H1 (cell line): ENCODE data around the gene ACER1. TPM values are rescaled to one million over a fixed set of nuclear protein-coding genes. Genes with fewer than 3 reads are reported as not detected.

Source experiments
- CTCF ChIA-PET: fragments of 300-600 bp; sonication (Branson Sonifier 250); formaldehyde crosslinking; loops from one replicate; lab custom pipeline; 2021; ENCODE audit not compliant: partially characterized antibody; lab: Charles Lee
- POLR2A ChIA-PET: fragments of 300-600 bp; sonication (Branson Sonifier 250); formaldehyde crosslinking; loops from one replicate; lab custom pipeline; 2021; ENCODE audit warnings: inconsistent platforms; ENCODE audit not compliant: partially characterized antibody; lab: Charles Lee
- DNase-seq, 2 experiments: peaks; one replicate each; pipeline versions ENCODE4 v3.0.0 to v3.0.0-alpha.2; 2010 to 2022; ENCODE audit warnings: low spot score in 2 of 2, low read depth in 1 of 2, mixed read lengths in 1 of 2
- FAIRE-seq: peaks from 2 replicates; lab custom pipeline; 2011; peaks lifted over from hg19 to GRCh38; lab: Jason Lieb, UNC
- H2AFZ ChIP-seq: 2 replicates; pipeline ENCODE4 v1.8.1; 2012; ENCODE audit warnings: low read length, inconsistent platforms
- H2AK5ac ChIP-seq: 2 replicates; pipeline ENCODE4 v1.6.1; 2013; ENCODE audit warnings: low read depth, low read length
- H2BK120ac ChIP-seq: replicated peaks from 2 replicates; pipeline ENCODE3; 2013; ENCODE audit warnings: low read depth, low read length, inconsistent platforms
- H2BK12ac ChIP-seq: 2 replicates; pipeline ENCODE4 v1.6.1; 2013; ENCODE audit warnings: low read depth, low read length
- H2BK15ac ChIP-seq: 2 replicates; pipeline ENCODE4 v1.6.1; 2013; ENCODE audit warnings: low read length
- H2BK20ac ChIP-seq: 2 replicates; pipeline ENCODE4 v1.6.1; 2013; ENCODE audit warnings: low read length
- H2BK5ac ChIP-seq: 2 replicates; pipeline ENCODE4 v1.6.1; 2013; ENCODE audit warnings: low read depth, low read length
- H3K14ac ChIP-seq: 2 replicates; pipeline ENCODE4 v1.6.1; 2013; ENCODE audit warnings: inconsistent platforms; ENCODE audit not compliant: insufficient read length
- H3K18ac ChIP-seq: 2 replicates; pipeline ENCODE4 v1.6.1; 2013; ENCODE audit warnings: low read length; ENCODE audit errors: extremely low read depth
- H3K23ac ChIP-seq: 2 replicates; pipeline ENCODE4 v1.6.1; 2013; ENCODE audit warnings: inconsistent platforms; ENCODE audit not compliant: insufficient read length
- H3K23me2 ChIP-seq: 2 replicates; pipeline ENCODE4 v1.6.1; 2013; ENCODE audit warnings: low read depth, low read length
- H3K27ac ChIP-seq: 2 replicates; pipeline ENCODE4 v1.6.1; 2011; ENCODE audit warnings: low read depth, low read length, inconsistent platforms
- H3K27me3 ChIP-seq, 4 experiments: replicated peaks in 1 of 4; 1 replicate in 1 of 4; 2 replicates in 3 of 4; pipeline versions ENCODE4 v1.6.1 to v1.8.1; 2011 to 2013; ENCODE audit warnings: low read length in 3 of 4, mild to moderate bottlenecking in 3 of 4, inconsistent platforms in 2 of 4, mixed read lengths in 2 of 4, moderate library complexity in 1 of 4; ENCODE audit not compliant: control insufficient read depth in 3 of 4, insufficient read depth in 3 of 4; ENCODE audit errors: extremely low read depth in 1 of 4
- H3K36me3 ChIP-seq, 4 experiments: 2 replicates each; pipeline versions ENCODE4 v1.6.1 to v1.8.1; 2011 to 2013; ENCODE audit warnings: mild to moderate bottlenecking in 4 of 4, low read length in 3 of 4, moderate library complexity in 2 of 4, control low read depth in 1 of 4, inconsistent platforms in 1 of 4; ENCODE audit not compliant: insufficient read depth in 4 of 4, control insufficient read depth in 2 of 4
- H3K4ac ChIP-seq: replicated peaks from 2 replicates; pipeline ENCODE3; 2013; ENCODE audit warnings: low read length, low read depth, mixed read lengths, inconsistent platforms; ENCODE audit not compliant: insufficient read length
- H3K4me1 ChIP-seq, 4 experiments: replicated peaks in 1 of 4; 1 replicate in 1 of 4; 2 replicates in 3 of 4; pipeline versions ENCODE4 v1.6.1 to v1.8.1; 2011 to 2013; ENCODE audit warnings: low read length in 3 of 4, inconsistent platforms in 2 of 4, mixed read lengths in 1 of 4; ENCODE audit not compliant: insufficient read depth in 4 of 4, control insufficient read depth in 3 of 4
- H3K4me2 ChIP-seq, 2 experiments: 2 replicates each; pipeline versions ENCODE4 v1.6.1 to v1.8.1; 2011 to 2013; ENCODE audit warnings: low read depth in 2 of 2, low read length in 2 of 2, control low read depth in 1 of 2, inconsistent platforms in 1 of 2, mild to moderate bottlenecking in 1 of 2; ENCODE audit not compliant: insufficient read depth in 1 of 2
- H3K4me3 ChIP-seq, 4 experiments: fragments of 200-600, 300-600 bp in 1 of 4; sonication (generic), shearing (Covaris generic), sonication (Bioruptor Twin) in 1 of 4; 2 replicates each; pipeline versions ENCODE4 v1.5.1 to v1.8.1; 2011 to 2016; ENCODE audit warnings: low read length in 4 of 4, low read depth in 3 of 4, control low read depth in 2 of 4, inconsistent platforms in 2 of 4, mild to moderate bottlenecking in 2 of 4, mixed read lengths in 1 of 4, moderate library complexity in 1 of 4; ENCODE audit not compliant: insufficient read depth in 2 of 4; ENCODE audit errors: extremely low read depth in 1 of 4
- H3K56ac ChIP-seq: replicated peaks from 2 replicates; pipeline ENCODE3; 2013; ENCODE audit warnings: low read depth, mild to moderate bottlenecking, mixed read lengths, low read length, inconsistent platforms; ENCODE audit not compliant: insufficient read length
- H3K79me1 ChIP-seq: 2 replicates; pipeline ENCODE4 v1.6.1; 2013; ENCODE audit warnings: low read depth, low read length, control low read depth
- H3K79me2 ChIP-seq, 2 experiments: 2 replicates each; pipeline versions ENCODE4 v1.6.1 to v1.8.1; 2012 to 2013; ENCODE audit warnings: low read length in 2 of 2, mild to moderate bottlenecking in 2 of 2, inconsistent platforms in 1 of 2; ENCODE audit not compliant: insufficient read depth in 2 of 2, control insufficient read depth in 1 of 2
- H3K9ac ChIP-seq, 4 experiments: replicated peaks in 1 of 4; 1 replicate in 1 of 4; 2 replicates in 3 of 4; pipeline versions ENCODE4 v1.6.1 to v1.8.1; 2011 to 2013; ENCODE audit warnings: low read depth in 3 of 4, low read length in 3 of 4, control low read depth in 2 of 4, mild to moderate bottlenecking in 2 of 4, moderate library complexity in 2 of 4, inconsistent platforms in 1 of 4; ENCODE audit errors: extremely low read depth in 1 of 4
- H3K9me3 ChIP-seq, 2 experiments: 2 replicates each; pipeline versions ENCODE4 v1.6.1 to v1.8.1; 2012 to 2013; ENCODE audit warnings: mild to moderate bottlenecking in 2 of 2, moderate library complexity in 2 of 2, control low read depth in 1 of 2, inconsistent platforms in 1 of 2, low read depth in 1 of 2, low read length in 1 of 2, mixed read lengths in 1 of 2; ENCODE audit not compliant: insufficient read depth in 2 of 2
- H4K20me1 ChIP-seq, 2 experiments: replicated peaks in 1 of 2; 2 replicates each; pipeline versions ENCODE3 to v1.8.1; 2011 to 2013; ENCODE audit warnings: inconsistent platforms in 2 of 2, low read length in 2 of 2, mild to moderate bottlenecking in 1 of 2; ENCODE audit not compliant: insufficient read depth in 2 of 2, control insufficient read depth in 1 of 2
- H4K5ac ChIP-seq: 2 replicates; pipeline ENCODE4 v1.6.1; 2013; ENCODE audit warnings: low read length, low read depth, mixed read lengths, inconsistent platforms; ENCODE audit not compliant: insufficient read length
- H4K8ac ChIP-seq: 2 replicates; pipeline ENCODE4 v1.8.0; 2013; ENCODE audit warnings: mild to moderate bottlenecking, moderate library complexity, low read length, inconsistent platforms; ENCODE audit not compliant: insufficient read depth; ENCODE audit errors: extremely low read depth
- H4K91ac ChIP-seq: replicated peaks from 2 replicates; pipeline ENCODE3; 2013; ENCODE audit warnings: low read length, mixed read lengths, inconsistent platforms; ENCODE audit not compliant: insufficient read length
- ATF2 ChIP-seq: IDR thresholded peaks from 2 replicates; pipeline ENCODE4 v1.6.1; 2012; ENCODE audit warnings: low read length, inconsistent platforms
- ATF3 ChIP-seq: IDR thresholded peaks from 2 replicates; pipeline ENCODE4 v1.6.1; 2011; ENCODE audit warnings: low read depth, mild to moderate bottlenecking, low read length; ENCODE audit not compliant: insufficient read depth
- CBX8 ChIP-seq: fragments of 300-800, 300-1000 bp; sonication (generic); IDR thresholded peaks from 2 replicates; pipeline ENCODE4 v1.7.1; 2016; ENCODE audit warnings: low read depth, low read length, borderline replicate concordance
- CHD1 ChIP-seq: IDR thresholded peaks from 2 replicates; pipeline ENCODE4 v1.6.1; 2012; ENCODE audit warnings: low read depth, low read length, improper control_type of control experiment
- CREB1 ChIP-seq: IDR thresholded peaks from 2 replicates; pipeline ENCODE4 v1.6.1; 2012; ENCODE audit warnings: inconsistent platforms
- GTF2F1 ChIP-seq: IDR thresholded peaks from 2 replicates; pipeline ENCODE4 v1.6.1; 2012; ENCODE audit warnings: low read depth, low read length, improper control_type of control experiment, borderline replicate concordance
- RAD21 ChIP-seq, 2 experiments: IDR thresholded peaks in 1 of 2; conservative IDR thresholded peaks in 1 of 2; 2 replicates each; pipeline ENCODE4 v1.6.1; 2011; ENCODE audit warnings: low read depth in 2 of 2, low read length in 2 of 2, improper control_type of control experiment in 1 of 2, inconsistent platforms in 1 of 2, mild to moderate bottlenecking in 1 of 2, moderate library complexity in 1 of 2
- RBBP5 ChIP-seq: IDR thresholded peaks from 2 replicates; pipeline ENCODE4 v1.7.1; 2012; ENCODE audit warnings: low read depth, mild to moderate bottlenecking, inconsistent platforms, low read length, moderate library complexity, borderline replicate concordance
- SIN3A ChIP-seq, 2 experiments: IDR thresholded peaks in 1 of 2; conservative IDR thresholded peaks in 1 of 2; 2 replicates each; pipeline ENCODE4 v1.6.1; 2011 to 2012; ENCODE audit warnings: low read length in 2 of 2, improper control_type of control experiment in 1 of 2, low read depth in 1 of 2, mild to moderate bottlenecking in 1 of 2
- TAF1 ChIP-seq: IDR thresholded peaks from 2 replicates; pipeline ENCODE4 v1.6.1; 2011; ENCODE audit warnings: mild to moderate bottlenecking, low read depth, low read length
- WGBS, 2 experiments: shearing (Covaris generic) in 1 of 2; methylation state at CpG; one replicate each; pipeline versions ENCODE4 v1.1.6 to v1.1.7; 2013 to 2015; ENCODE audit warnings: low lambda C conversion rate in 2 of 2, mixed read lengths in 2 of 2, inconsistent platforms in 1 of 2, low coverage in 1 of 2, missing lambda C conversion rate in 1 of 2; ENCODE audit not compliant: insufficient replicate concordance in 2 of 2, insufficient coverage in 1 of 2, insufficient read length in 1 of 2; ENCODE audit errors: extremely low coverage in 1 of 2, missing lambda C conversion rate in 1 of 2; 5-methylcytosine and 5-hydroxymethylcytosine counted together
- polyA plus RNA-seq, 7 experiments: library from polyadenylated mRNA; depleted of rRNA in 3 of 7; stranded (reverse) in 5 of 7; unstranded in 2 of 7; fragments of >200 nt in 5 of 7; fragments of 200-250 nt in 2 of 7; gene quantifications; 1 replicate in 5 of 7; 2 replicates in 1 of 7; 4 replicates in 1 of 7; pipeline versions ENCODE4 v1.2.1 to v1.2.3, GENCODE V29; 2011 to 2013; ENCODE audit warnings: missing spikeins in 2 of 7, mixed read lengths in 2 of 7
- total RNA-seq: library from RNA; stranded (reverse); fragmentation: NEBNext Ultra II Directional; extraction: Animal tissue kit (Norgen Biotek cat#: 25700); gene quantifications from 2 replicates; pipeline ENCODE4 v1.2.1, GENCODE V29; 2021

ACER1 gene
- total and polyA plus RNA-seq, 2 of the 8 experiments (the other 6 are each of a cell fraction or from before 2014, with no cell fraction given), result 0.05 TPM; not detected in 1

GRCh38 chr19:6270822-6271221 is 62.6 kb downstream of the ACER1 start:
- Histone ChIP-seq H2BK15ac (no peak overlapping the region), H4K8ac (no peak overlapping the region), H2AFZ (no peak overlapping the region), H3K4me3 (no peak overlapping the region), H3K56ac (no peak overlapping the region), H3K23ac (no peak overlapping the region), H2BK12ac (no peak overlapping the region), H3K36me3 (peaks cover 0 to 26% (median 10%) of the 10 kb centered on the region in 4 experiments; a peak in 3 of 8 replicates), H3K79me2 (peaks cover 0 to 85% of the 10 kb centered on the region in 2 experiments; a peak in 3 of 4 replicates), H4K20me1 (peaks cover 39 to 53% of the 10 kb centered on the region in 2 experiments), H3K23me2 (no peaks in the 10 kb centered on the region), H3K79me1 (peaks cover 25% of the 10 kb centered on the region), H3K4me1 (peaks cover 6 to 31% (median 19%) of the 10 kb centered on the region in 4 experiments), H2BK20ac (no peak overlapping the region), H3K9me3 (no peaks in the 10 kb centered on the region), H4K91ac (no peak overlapping the region), H3K4ac (no peak overlapping the region), H4K5ac (no peak overlapping the region), H3K9ac (no peak overlapping the region; a peak in 1 of 7 replicates), H3K18ac (no peak overlapping the region), H2BK120ac (no peak overlapping the region), H3K27ac (0 out of 2 replicates have a peak overlapping the region, but pooled peaks have one; percentile 3), H3K4me2 (no peak overlapping the region), H2BK5ac (no peak overlapping the region; the same call in 1 of the 2 replicates), H3K14ac (no peak overlapping the region), H3K27me3 (no peaks in the 10 kb centered on the region; a peak in 1 of 7 replicates), H2AK5ac (no peak overlapping the region)
- CTCF ChIA-PET, result interaction anchor here (0.6 to 3.8 kb wide), 20 partner anchors 10 to 593 kb away, joined by 3 to 41 read pairs (median 4); no protein-coding TSS in a partner anchor
- POLR2A ChIA-PET, result interaction anchor here (0.9 to 1.8 kb wide), 3 partner anchors 10 to 48 kb away, joined by 3 to 8 read pairs (median 4); no protein-coding TSS in a partner anchor
- no peak for DNase-seq
- FAIRE-seq, result no peak
- WGBS, 2 experiments, result 96% methylated on average over 16 of the region's 17 CpGs; no CpG with 5 or more reads in 1 of the 2 experiments
- TF ChIP-seq CBX8, result no peak
- no peak for TF ChIP-seq RAD21 (IDR thresholded peaks at IDR 0.05 in 1 of 2, conservative IDR thresholded peaks at IDR 0.05 in 1 of 2; ENCODE audit: low read depth in 2 of 2, low read length in 2 of 2)
- TF ChIP-seq GTF2F1, result no peak
- TF ChIP-seq RBBP5, result no peak
- TF ChIP-seq CREB1, result no peak
- no peak for TF ChIP-seq TAF1
- TF ChIP-seq SIN3A (conservative IDR thresholded peaks at IDR 0.05 in 1 of 2, IDR thresholded peaks at IDR 0.05 in 1 of 2; ENCODE audit: low read depth in 1 of 2, low read length in 2 of 2), result no peak
- TF ChIP-seq CHD1, result no peak
- TF ChIP-seq ATF3, result no peak
- TF ChIP-seq ATF2, result no peak
